ENCODE data around the gene DNAH2. TPM values are rescaled to one million over a fixed set of nuclear protein-coding genes. Genes with fewer than 3 reads are reported as not detected.
A peak's percentile ranks its signal among the peaks of the same experiment; 100 is the strongest.

The DNAH2 gene
- total and polyA plus RNA-seq, 2 of the 8 experiments (the other 6 are each of a cell fraction or from before 2014, with no cell fraction given) = 0.13 to 0.18 TPM

DNA sequence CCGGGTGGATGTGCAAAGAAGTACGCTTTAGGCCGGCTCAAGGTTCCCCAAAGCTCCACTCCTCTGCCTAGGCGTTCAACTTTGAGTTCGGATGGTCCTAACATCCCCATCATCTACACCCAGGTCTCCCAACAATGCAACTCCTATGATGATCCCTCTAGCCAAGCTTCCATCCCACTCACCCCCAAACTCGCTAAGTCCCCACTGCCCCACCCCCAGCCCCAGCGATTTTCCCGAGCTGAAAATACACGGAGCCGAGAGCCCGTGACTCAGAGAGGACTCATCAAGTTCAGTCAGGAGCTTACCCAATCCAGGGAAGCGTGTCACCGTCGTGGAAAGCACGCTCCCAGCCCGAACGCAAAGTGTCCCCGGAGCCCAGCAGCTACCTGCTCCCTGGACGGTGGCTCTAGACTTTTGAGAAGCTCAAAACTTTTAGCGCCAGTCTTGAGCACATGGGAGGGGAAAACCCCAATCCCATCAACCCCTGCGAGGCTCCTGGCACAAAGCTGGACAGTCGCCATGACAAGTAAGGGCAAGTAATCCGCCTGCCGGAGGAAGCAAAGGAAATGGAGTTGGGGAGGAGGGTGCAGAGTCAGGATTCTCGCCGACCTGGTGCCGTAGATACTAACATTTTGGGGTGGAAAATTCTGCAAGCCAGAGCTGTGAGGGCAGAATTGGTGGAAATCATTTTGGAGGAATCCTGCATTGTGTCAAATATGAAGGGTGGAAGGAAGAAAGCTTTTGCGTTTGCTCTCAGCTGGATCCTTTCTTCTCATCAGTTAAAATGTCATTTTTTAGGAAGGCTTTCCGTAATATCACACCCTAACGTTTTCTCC lies 30.3 kb upstream of the DNAH2 start, which contains the start of gene TP53 (continued):
- peak; percentile 100 for TF ChIP-seq YY1 (IDR thresholded peaks at IDR 0.05; ENCODE audit: low read depth, low read length)
- no peak for TF ChIP-seq GABPA (IDR thresholded peaks at IDR 0.05; ENCODE audit: borderline replicate concordance, insufficient read depth, low read length)
- no peak; the same call in 1 of the 2 replicates for TF ChIP-seq SP4 (IDR thresholded peaks at IDR 0.05; ENCODE audit: low read length)
- TF ChIP-seq HDAC2 (IDR thresholded peaks at IDR 0.05; ENCODE audit: borderline replicate concordance in 1 of 2, low read depth in 2 of 2, low read length in 2 of 2) = peak in 1 of 2 experiments; percentile 44; a peak in 1 of 4 replicates
- TF ChIP-seq POLR2A (IDR thresholded peaks at IDR 0.05; ENCODE audit: control extremely low read depth in 1 of 2, low read depth in 2 of 2, low read length in 2 of 2) = peak; percentile 98 to 99
- TF ChIP-seq JUND (IDR thresholded peaks at IDR 0.05; ENCODE audit: low read length) = no peak
- peak; percentile 98 for TF ChIP-seq TBP (IDR thresholded peaks at IDR 0.05; ENCODE audit: low read depth, low read length)
- peak; percentile 70 for TF ChIP-seq PHF8 (conservative IDR thresholded peaks at IDR 0.05; ENCODE audit: low read depth, low read length)
- TF ChIP-seq, protein P1, sequence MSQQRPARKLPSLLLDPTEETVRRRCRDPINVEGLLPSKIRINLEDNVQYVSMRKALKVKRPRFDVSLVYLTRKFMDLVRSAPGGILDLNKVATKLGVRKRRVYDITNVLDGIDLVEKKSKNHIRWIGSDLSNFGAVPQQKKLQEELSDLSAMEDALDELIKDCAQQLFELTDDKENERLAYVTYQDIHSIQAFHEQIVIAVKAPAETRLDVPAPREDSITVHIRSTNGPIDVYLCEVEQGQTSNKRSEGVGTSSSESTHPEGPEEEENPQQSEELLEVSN (IDR thresholded peaks at IDR 0.05) = peak; percentile 78
